HUES6 (cell line): ENCODE measurements around the gene ZNF83.
A peak's percentile ranks its signal among the peaks of the same experiment; 100 is the strongest.
"Not testable (repeated sequence)": the region's sequence is repeated elsewhere in the genome, so short reads cannot be mapped to it uniquely, and the experiment has no call there.

Experiments
- H3K27ac ChIP-seq: 2 replicates; pipeline ENCODE4 v1.7.0; 2013; ENCODE audit warnings: low read depth, mild to moderate bottlenecking, low read length, inconsistent platforms
- H3K27me3 ChIP-seq: 2 replicates; pipeline ENCODE4 v1.6.1; 2013; ENCODE audit warnings: low read length; ENCODE audit not compliant: control insufficient read depth, insufficient read depth
- H3K36me3 ChIP-seq: 2 replicates; pipeline ENCODE4 v1.6.1; 2013; ENCODE audit warnings: low read length; ENCODE audit not compliant: control insufficient read depth, insufficient read depth
- H3K4me1 ChIP-seq: 2 replicates; pipeline ENCODE4 v1.6.1; 2013; ENCODE audit warnings: low read length; ENCODE audit not compliant: control insufficient read depth, insufficient read depth
- H3K4me3 ChIP-seq: 2 replicates; pipeline ENCODE4 v1.5.1; 2013; ENCODE audit warnings: low read depth, low read length
- H3K9ac ChIP-seq: one replicate; pipeline ENCODE4 v1.6.1; 2013; ENCODE audit warnings: mild to moderate bottlenecking, low read length
- H3K9me3 ChIP-seq: 2 replicates; pipeline ENCODE4 v1.6.1; 2013; ENCODE audit warnings: low read depth, low read length; ENCODE audit not compliant: control insufficient read depth, insufficient read depth

Gene ZNF83

GRCh38 chr19:52601974-52602366 lies 36.2 kb downstream of the ZNF83 start:
- H3K9me3 ChIP-seq, H3K27me3 ChIP-seq, H3K4me1 ChIP-seq, H3K27ac ChIP-seq: not testable (repeated sequence)
- H3K4me3 ChIP-seq: peak overlapping the region; percentile 80
- H3K36me3 ChIP-seq: peaks cover 23% of the 10 kb centered on the region
- H3K9ac ChIP-seq: peak overlapping the region; percentile 73

- Histone ChIP-seq H3K9me3 (peaks cover 15% of the 10 kb centered on the region; the same call in 1 of the 2 replicates), H3K4me3 (peak overlapping the region; percentile 80), H3K27ac (peak overlapping the region; percentile 61; the same call in 1 of the 2 replicates), H3K27me3 (no peaks in the 10 kb centered on the region), H3K9ac (peak overlapping the region; percentile 73), H3K36me3 (peaks cover 30% of the 10 kb centered on the region), H3K4me1 (peaks cover 5% of the 10 kb centered on the region)
These were observed 36.9 kb downstream of the ZNF83 start for GRCh38 chr19:52601025-52601973.

- Histone ChIP-seq H3K4me3 (peak overlapping the region; percentile 80), H3K9me3 (peaks cover 22% of the 10 kb centered on the region; the same call in 1 of the 2 replicates), H3K27ac (no peak overlapping the region), H3K27me3 (no peaks in the 10 kb centered on the region), H3K4me1 (peaks cover 5% of the 10 kb centered on the region; the same call in 1 of the 2 replicates), H3K36me3 (peaks cover 35% of the 10 kb centered on the region), H3K9ac (peak overlapping the region; percentile 58)
These were observed 37.5 kb downstream of the ZNF83 start for GRCh38 chr19:52600639-52601024.

GRCh38 chr19:52599241-52599640 lies 38.9 kb downstream of the ZNF83 start:
- H3K27ac ChIP-seq: no peak overlapping the region
- H3K9me3 ChIP-seq: peaks cover 27% of the 10 kb centered on the region; the same call in 1 of the 2 replicates
- no peak overlapping the region for H3K4me3 ChIP-seq
- no peak overlapping the region for H3K9ac ChIP-seq
- H3K4me1 ChIP-seq: peaks cover 5% of the 10 kb centered on the region; the same call in 1 of the 2 replicates
- H3K36me3 ChIP-seq: peaks cover 42% of the 10 kb centered on the region
- H3K27me3 ChIP-seq: no peaks in the 10 kb centered on the region

- H3K27ac ChIP-seq, H3K27me3 ChIP-seq, H3K4me3 ChIP-seq, H3K9ac ChIP-seq, H3K4me1 ChIP-seq: not testable (repeated sequence)
- peaks cover 78% of the 10 kb centered on the region for H3K36me3 ChIP-seq
- peaks cover 33% of the 10 kb centered on the region for H3K9me3 ChIP-seq
These were observed 44.7 kb downstream of the ZNF83 start for GRCh38 chr19:52593441-52593840.

GRCh38 chr19:52592301-52592700 lies 45.9 kb downstream of the ZNF83 start:
- no peak overlapping the region for H3K4me3 ChIP-seq
- peaks cover 81% of the 10 kb centered on the region for H3K36me3 ChIP-seq
- H3K27ac ChIP-seq: no peak overlapping the region
- peaks cover 28% of the 10 kb centered on the region for H3K9me3 ChIP-seq
- H3K4me1 ChIP-seq: no peaks in the 10 kb centered on the region
- no peaks in the 10 kb centered on the region for H3K27me3 ChIP-seq
- no peak overlapping the region for H3K9ac ChIP-seq

- H3K4me1 ChIP-seq: peaks cover under 1% of the 10 kb centered on the region; the same call in 1 of the 2 replicates
- H3K36me3 ChIP-seq: peaks cover 81% of the 10 kb centered on the region
- H3K27ac ChIP-seq: no peak overlapping the region
- H3K4me3 ChIP-seq: no peak overlapping the region
- H3K27me3 ChIP-seq: no peaks in the 10 kb centered on the region
- H3K9ac ChIP-seq: no peak overlapping the region
- H3K9me3 ChIP-seq: peaks cover 12% of the 10 kb centered on the region
These were observed 47.4 kb downstream of the ZNF83 start for GRCh38 chr19:52590728-52591127.

GRCh38 chr19:52585604-52586003 lies 52.6 kb downstream of the ZNF83 start:
- H3K9ac ChIP-seq: no peak overlapping the region
- no peaks in the 10 kb centered on the region for H3K27me3 ChIP-seq
- H3K4me1 ChIP-seq: peaks cover 3% of the 10 kb centered on the region; the same call in 1 of the 2 replicates
- H3K4me3 ChIP-seq: 0 out of 2 replicates have a peak overlapping the region, but pooled peaks have one; percentile 7
- H3K36me3 ChIP-seq: peaks cover 93% of the 10 kb centered on the region
- no peak overlapping the region for H3K27ac ChIP-seq
- H3K9me3 ChIP-seq: peaks cover 5% of the 10 kb centered on the region; the same call in 1 of the 2 replicates

GRCh38 chr19:52584736-52585440 lies 53.3 kb downstream of the ZNF83 start:
- Histone ChIP-seq H3K4me1 (peaks cover 3% of the 10 kb centered on the region; the same call in 1 of the 2 replicates), H3K9ac (no peak overlapping the region), H3K9me3 (peaks cover 5% of the 10 kb centered on the region; the same call in 1 of the 2 replicates), H3K36me3 (peaks cover 93% of the 10 kb centered on the region), H3K4me3 (peak overlapping the region; percentile 41; the same call in 1 of the 2 replicates), H3K27ac (no peak overlapping the region), H3K27me3 (no peaks in the 10 kb centered on the region)

- peak within 1 kb of the TSS; percentile 97 for H3K9ac ChIP-seq
- peaks cover 2% of the 10 kb centered on the region; the same call in 1 of the 2 replicates for H3K9me3 ChIP-seq
- H3K4me1 ChIP-seq: peaks cover 5% of the 10 kb centered on the region; the same call in 1 of the 2 replicates
- peak within 1 kb of the TSS; percentile 88; the same call in 1 of the 2 replicates for H3K27ac ChIP-seq
- peak within 1 kb of the TSS; percentile 96 for H3K4me3 ChIP-seq
- peaks cover 38% of the 10 kb centered on the region for H3K36me3 ChIP-seq
- no peaks in the 10 kb centered on the region for H3K27me3 ChIP-seq
These were observed 67.9 kb downstream of the ZNF83 start, which contains the start of gene ZNF701 for GRCh38 chr19:52570000-52570861. TSS of gene ZNF701 (plus strand) at chr19:52570287. CDS start at chr19:52574148, 3,861 bp downstream.
